SU-DHL-6 (cell line): ENCODE measurements around the gene TMEM190.

Experiments used
- CTCF ChIP-seq: fragments of 200-600 bp; sonication (generic); IDR thresholded peaks from one replicate; pipeline ENCODE4 v1.5.1; 2017; ENCODE audit warnings: antibody characterized with exemption, mild to moderate bottlenecking, low read length, moderate library complexity; ENCODE audit not compliant: insufficient read depth, poor library complexity, severe bottlenecking
- EZH2phosphoT487 ChIP-seq: fragments of 200-600 bp; sonication (generic), shearing (Covaris generic); conservative IDR thresholded peaks from 2 replicates; pipeline ENCODE4 v1.6.1; 2018; ENCODE audit warnings: mild to moderate bottlenecking, antibody characterized with exemption, low read length, moderate library complexity, mixed read lengths

GRCh38 chr19:55407800-55408532 is 31.3 kb downstream of the TMEM190 start:
- TF ChIP-seq CTCF (no peak), EZH2phosphoT487 (no peak)
